SK-N-SH treated with all-trans-retinoic acid at 6 μM for 48 hours (cell line): ENCODE data around the gene TCERG1L.

Source experiments
- ATAC-seq: fragments of 200-7000 bp; cut with Tn5 transposase; 3 replicates; pipeline ENCODE4 v1.9.1; 2020; ENCODE audit warnings: mild to moderate bottlenecking, moderate library complexity
- ARNTL ChIP-seq: fragments of 450-650 bp; formaldehyde crosslinking; IDR thresholded peaks from 2 replicates; pipeline ENCODE4 v1.5.0; 2020; ENCODE audit warnings: low read depth, mild to moderate bottlenecking, moderate library complexity, borderline replicate concordance
- BACH2 ChIP-seq: fragments of 250-450 bp; sonication (Bioruptor Pico); IDR thresholded peaks from 2 replicates; pipeline ENCODE4 v1.9.0; 2021; ENCODE audit warnings: mild to moderate bottlenecking, borderline replicate concordance
- CSDC2 ChIP-seq: fragments of 250-450 bp; sonication (Bioruptor Pico); IDR thresholded peaks from 2 replicates; pipeline ENCODE4 v1.5.0; 2020; ENCODE audit warnings: mild to moderate bottlenecking, moderate library complexity
- ESRRG ChIP-seq: fragments of 250-450 bp; sonication (Bioruptor Pico); IDR thresholded peaks from 2 replicates; pipeline ENCODE4 v1.6.1; 2021; ENCODE audit warnings: mild to moderate bottlenecking
- GLIS3 ChIP-seq: fragments of 250-450 bp; sonication (Bioruptor Pico); IDR thresholded peaks from 2 replicates; pipeline ENCODE4 v1.5.0; 2020; ENCODE audit warnings: mild to moderate bottlenecking, moderate library complexity
- ISL1 ChIP-seq: fragments of 250-450 bp; sonication (Bioruptor Pico); IDR thresholded peaks from 2 replicates; pipeline ENCODE4 v2.1.2; 2022; ENCODE audit warnings: mild to moderate bottlenecking, moderate library complexity
- OSR1 ChIP-seq: fragments of 250-450 bp; sonication (Bioruptor Pico); IDR thresholded peaks from 2 replicates; pipeline ENCODE4 v1.8.0; 2022; ENCODE audit warnings: moderate library complexity, mild to moderate bottlenecking, inconsistent platforms
- PPARA ChIP-seq: fragments of 250-450 bp; sonication (Bioruptor Pico); IDR thresholded peaks from 2 replicates; pipeline ENCODE4 v1.5.0; 2020; ENCODE audit warnings: mild to moderate bottlenecking, borderline replicate concordance
- RARB ChIP-seq: fragments of 250-450 bp; sonication (Bioruptor Pico); IDR thresholded peaks from 2 replicates; pipeline ENCODE4 v1.8.0; 2021; ENCODE audit warnings: mild to moderate bottlenecking, moderate library complexity
- SNAI2 ChIP-seq: fragments of 250-450 bp; sonication (Bioruptor Pico); IDR thresholded peaks from 2 replicates; pipeline ENCODE4 v1.5.0; 2020; ENCODE audit warnings: mild to moderate bottlenecking, moderate library complexity
- TCF4 ChIP-seq: fragments of 250-450 bp; sonication (Bioruptor Pico); IDR thresholded peaks from 2 replicates; pipeline ENCODE4 v1.8.0; 2021; ENCODE audit warnings: mild to moderate bottlenecking, moderate library complexity, borderline replicate concordance
- TSHZ2 ChIP-seq: fragments of 250-450 bp; sonication (Bioruptor Pico); IDR thresholded peaks from 2 replicates; pipeline ENCODE4 v1.5.0; 2020; ENCODE audit warnings: mild to moderate bottlenecking, moderate library complexity
- ZC3H10 ChIP-seq: fragments of 250-450 bp; sonication (Bioruptor Pico); IDR thresholded peaks from 2 replicates; pipeline ENCODE4 v1.5.1; 2021; ENCODE audit warnings: mild to moderate bottlenecking, moderate library complexity
- ZFP3 ChIP-seq: fragments of 250-450 bp; sonication (Bioruptor Pico); IDR thresholded peaks from 2 replicates; pipeline ENCODE4 v1.5.0; 2020; ENCODE audit warnings: mild to moderate bottlenecking, moderate library complexity
- ZFP30 ChIP-seq: fragments of 450-650 bp; formaldehyde crosslinking; IDR thresholded peaks from 2 replicates; pipeline ENCODE4 v1.5.0; 2022; ENCODE audit warnings: mild to moderate bottlenecking, moderate library complexity
- ZNF565 ChIP-seq: fragments of 450-650 bp; formaldehyde crosslinking; conservative IDR thresholded peaks from 2 replicates; pipeline ENCODE4 v1.5.0; 2020; ENCODE audit warnings: low read depth, mild to moderate bottlenecking, moderate library complexity
- ZNF70 ChIP-seq: fragments of 450-650 bp; formaldehyde crosslinking; IDR thresholded peaks from 2 replicates; pipeline ENCODE4 v1.5.0; 2020; ENCODE audit warnings: mild to moderate bottlenecking, moderate library complexity
- ZNF8 ChIP-seq: fragments of 450-650 bp; formaldehyde crosslinking; IDR thresholded peaks from 2 replicates; pipeline ENCODE4 v1.5.0; 2020; ENCODE audit warnings: mild to moderate bottlenecking, moderate library complexity
- TF ChIP-seq, protein P1 (sequence below): fragments of 250-450 bp; sonication (Bioruptor Pico); IDR thresholded peaks from 2 replicates; pipeline ENCODE4 v1.8.0; 2021; ENCODE audit warnings: low read depth, mild to moderate bottlenecking, moderate library complexity, borderline replicate concordance
- TF ChIP-seq, protein P2 (sequence below): fragments of 250-450 bp; sonication (Bioruptor Pico); IDR thresholded peaks from 2 replicates; pipeline ENCODE4 v1.8.0; 2020; ENCODE audit warnings: mild to moderate bottlenecking, moderate library complexity, borderline replicate concordance
- TF ChIP-seq, protein P3 (sequence below): fragments of 250-450 bp; sonication (Bioruptor Pico); IDR thresholded peaks from 2 replicates; pipeline ENCODE4 v1.5.1; 2020; ENCODE audit warnings: low read depth, mild to moderate bottlenecking, moderate library complexity

The TCERG1L gene

GRCh38 chr10:131134001-131134576 is 177.4 kb downstream of the TCERG1L start:
- no peak for ATAC-seq
- no peak for TF ChIP-seq ARNTL (CRISPR knock-in tag)
- no peak for TF ChIP-seq ZNF565
- no peak for TF ChIP-seq ZC3H10 (CRISPR knock-in tag)
- TF ChIP-seq, protein P1, sequence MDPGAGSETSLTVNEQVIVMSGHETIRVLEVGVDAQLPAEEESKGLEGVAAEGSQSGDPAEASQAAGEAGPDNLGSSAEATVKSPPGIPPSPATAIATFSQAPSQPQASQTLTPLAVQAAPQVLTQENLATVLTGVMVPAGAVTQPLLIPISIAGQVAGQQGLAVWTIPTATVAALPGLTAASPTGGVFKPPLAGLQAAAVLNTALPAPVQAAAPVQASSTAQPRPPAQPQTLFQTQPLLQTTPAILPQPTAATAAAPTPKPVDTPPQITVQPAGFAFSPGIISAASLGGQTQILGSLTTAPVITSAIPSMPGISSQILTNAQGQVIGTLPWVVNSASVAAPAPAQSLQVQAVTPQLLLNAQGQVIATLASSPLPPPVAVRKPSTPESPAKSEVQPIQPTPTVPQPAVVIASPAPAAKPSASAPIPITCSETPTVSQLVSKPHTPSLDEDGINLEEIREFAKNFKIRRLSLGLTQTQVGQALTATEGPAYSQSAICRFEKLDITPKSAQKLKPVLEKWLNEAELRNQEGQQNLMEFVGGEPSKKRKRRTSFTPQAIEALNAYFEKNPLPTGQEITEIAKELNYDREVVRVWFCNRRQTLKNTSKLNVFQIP (CRISPR knock-in tag): no peak
- no peak for TF ChIP-seq TSHZ2 (CRISPR knock-in tag)
- no peak for TF ChIP-seq TCF4 (CRISPR knock-in tag)
- TF ChIP-seq ESRRG (CRISPR knock-in tag): no peak

DNA sequence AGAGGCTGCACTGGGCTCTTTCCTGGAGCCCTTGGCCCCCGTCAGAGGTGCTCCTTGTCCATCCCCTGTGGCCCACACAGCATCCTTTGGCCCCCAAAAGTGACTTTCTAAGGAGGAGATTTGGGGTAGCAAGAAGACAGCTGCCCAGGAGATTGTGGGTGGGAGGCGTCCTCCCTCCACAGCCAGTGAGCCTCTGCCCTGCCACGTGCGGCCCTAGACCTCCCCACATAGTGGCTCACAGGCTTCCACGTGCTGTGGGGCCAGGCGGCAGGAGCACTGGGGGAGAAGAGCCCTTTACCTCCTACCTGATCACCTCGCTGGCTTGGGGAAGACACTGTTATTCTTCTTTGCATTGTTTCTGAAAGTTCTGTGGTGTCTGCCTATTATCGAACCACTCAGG is 178.8 kb downstream of the TCERG1L start:
- no peak for ATAC-seq
- TF ChIP-seq PPARA: no peak
- TF ChIP-seq ZFP3 (CRISPR knock-in tag): no peak
- TF ChIP-seq ARNTL (CRISPR knock-in tag): no peak
- no peak for TF ChIP-seq ZNF70
- no peak for TF ChIP-seq ESRRG (CRISPR knock-in tag)
- TF ChIP-seq ISL1 (CRISPR knock-in tag): no peak
- TF ChIP-seq, protein P2, sequence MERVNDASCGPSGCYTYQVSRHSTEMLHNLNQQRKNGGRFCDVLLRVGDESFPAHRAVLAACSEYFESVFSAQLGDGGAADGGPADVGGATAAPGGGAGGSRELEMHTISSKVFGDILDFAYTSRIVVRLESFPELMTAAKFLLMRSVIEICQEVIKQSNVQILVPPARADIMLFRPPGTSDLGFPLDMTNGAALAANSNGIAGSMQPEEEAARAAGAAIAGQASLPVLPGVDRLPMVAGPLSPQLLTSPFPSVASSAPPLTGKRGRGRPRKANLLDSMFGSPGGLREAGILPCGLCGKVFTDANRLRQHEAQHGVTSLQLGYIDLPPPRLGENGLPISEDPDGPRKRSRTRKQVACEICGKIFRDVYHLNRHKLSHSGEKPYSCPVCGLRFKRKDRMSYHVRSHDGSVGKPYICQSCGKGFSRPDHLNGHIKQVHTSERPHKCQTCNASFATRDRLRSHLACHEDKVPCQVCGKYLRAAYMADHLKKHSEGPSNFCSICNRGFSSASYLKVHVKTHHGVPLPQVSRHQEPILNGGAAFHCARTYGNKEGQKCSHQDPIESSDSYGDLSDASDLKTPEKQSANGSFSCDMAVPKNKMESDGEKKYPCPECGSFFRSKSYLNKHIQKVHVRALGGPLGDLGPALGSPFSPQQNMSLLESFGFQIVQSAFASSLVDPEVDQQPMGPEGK: no peak
- no peak for TF ChIP-seq RARB (CRISPR knock-in tag)
- TF ChIP-seq OSR1: no peak
- no peak for TF ChIP-seq GLIS3 (CRISPR knock-in tag)
- no peak for TF ChIP-seq ZNF8
- no peak for TF ChIP-seq BACH2 (CRISPR knock-in tag)
- TF ChIP-seq ZC3H10 (CRISPR knock-in tag): no peak
- TF ChIP-seq, protein P3, sequence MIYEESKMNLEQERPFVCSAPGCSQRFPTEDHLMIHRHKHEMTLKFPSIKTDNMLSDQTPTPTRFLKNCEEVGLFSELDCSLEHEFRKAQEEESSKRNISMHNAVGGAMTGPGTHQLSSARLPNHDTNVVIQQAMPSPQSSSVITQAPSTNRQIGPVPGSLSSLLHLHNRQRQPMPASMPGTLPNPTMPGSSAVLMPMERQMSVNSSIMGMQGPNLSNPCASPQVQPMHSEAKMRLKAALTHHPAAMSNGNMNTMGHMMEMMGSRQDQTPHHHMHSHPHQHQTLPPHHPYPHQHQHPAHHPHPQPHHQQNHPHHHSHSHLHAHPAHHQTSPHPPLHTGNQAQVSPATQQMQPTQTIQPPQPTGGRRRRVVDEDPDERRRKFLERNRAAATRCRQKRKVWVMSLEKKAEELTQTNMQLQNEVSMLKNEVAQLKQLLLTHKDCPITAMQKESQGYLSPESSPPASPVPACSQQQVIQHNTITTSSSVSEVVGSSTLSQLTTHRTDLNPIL: no peak
- no peak for TF ChIP-seq CSDC2
- no peak for TF ChIP-seq ZFP30 (CRISPR knock-in tag)
- no peak for TF ChIP-seq TSHZ2 (CRISPR knock-in tag)
- no peak for TF ChIP-seq SNAI2 (CRISPR knock-in tag)
